ENCODE results near the gene UTP3. TPM values are rescaled to one million over a fixed set of nuclear protein-coding genes. Genes with fewer than 3 reads are reported as not detected.
"Not testable (repeated sequence)": the region's sequence is repeated elsewhere in the genome, so short reads cannot be mapped to it uniquely, and the experiment has no call there.

The UTP3 gene
- total RNA-seq, 1 donor from 2014 or later, result 10.8 TPM

DNA sequence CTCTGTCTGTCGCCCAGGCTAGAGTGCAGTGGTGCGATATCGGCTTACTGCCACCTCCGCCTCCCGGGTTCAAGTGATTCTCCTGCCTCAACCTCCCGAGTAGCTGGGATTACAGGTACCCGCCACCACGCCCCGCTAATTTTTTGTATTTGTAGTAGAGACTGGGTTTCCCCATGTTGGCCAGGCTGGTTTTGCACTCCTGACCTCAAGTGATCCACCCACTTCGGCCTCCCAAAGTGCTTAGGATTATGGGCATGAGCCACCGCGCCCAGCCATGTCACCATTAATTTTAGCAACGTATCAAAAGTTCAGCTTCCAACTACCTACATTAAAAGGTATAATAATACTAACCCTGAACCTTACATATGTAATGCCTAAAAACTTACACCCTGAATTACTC lies 940 bp upstream of the UTP3 start:
- peak in 1 of 2 donors; percentile 0 for DNase-seq (ENCODE audit: low read depth in 2 of 2)

DNA sequence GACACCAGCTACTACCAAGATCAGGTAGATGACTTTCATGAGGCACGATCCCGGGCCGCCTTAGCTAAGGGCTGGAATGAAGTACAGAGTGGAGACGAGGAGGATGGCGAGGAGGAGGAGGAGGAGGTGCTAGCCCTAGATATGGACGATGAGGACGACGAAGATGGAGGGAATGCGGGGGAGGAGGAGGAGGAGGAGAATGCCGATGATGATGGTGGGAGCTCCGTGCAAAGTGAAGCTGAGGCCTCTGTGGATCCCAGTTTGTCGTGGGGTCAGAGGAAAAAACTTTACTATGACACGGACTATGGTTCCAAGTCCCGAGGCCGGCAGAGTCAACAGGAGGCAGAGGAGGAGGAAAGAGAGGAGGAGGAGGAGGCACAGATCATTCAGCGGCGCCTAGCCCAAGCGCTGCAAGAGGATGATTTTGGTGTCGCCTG lies 481 bp downstream of the UTP3 start:
- DNase-seq (ENCODE audit: low read depth in 2 of 2), result no peak

DNA sequence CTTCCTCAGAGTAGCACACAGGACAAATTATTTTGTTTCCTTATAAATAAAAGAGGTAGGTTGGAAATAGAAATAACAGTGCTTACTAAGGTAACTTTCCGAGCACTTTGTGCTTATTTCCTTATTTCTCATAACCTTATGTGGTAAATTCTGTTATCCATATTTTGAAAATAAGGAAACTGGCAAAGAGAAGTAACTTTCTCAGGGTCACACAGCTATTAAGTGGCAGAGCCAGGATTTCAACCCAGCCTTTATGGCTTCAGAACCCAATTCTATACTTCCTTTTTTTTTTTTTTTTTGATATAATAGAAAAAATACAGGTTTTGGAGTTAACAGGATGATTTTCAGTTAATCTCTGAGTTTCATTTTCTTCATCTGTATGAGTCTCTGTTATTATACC lies 3.3 kb downstream of the UTP3 start:
- DNase-seq (ENCODE audit: low read depth in 2 of 2), result no peak

DNA sequence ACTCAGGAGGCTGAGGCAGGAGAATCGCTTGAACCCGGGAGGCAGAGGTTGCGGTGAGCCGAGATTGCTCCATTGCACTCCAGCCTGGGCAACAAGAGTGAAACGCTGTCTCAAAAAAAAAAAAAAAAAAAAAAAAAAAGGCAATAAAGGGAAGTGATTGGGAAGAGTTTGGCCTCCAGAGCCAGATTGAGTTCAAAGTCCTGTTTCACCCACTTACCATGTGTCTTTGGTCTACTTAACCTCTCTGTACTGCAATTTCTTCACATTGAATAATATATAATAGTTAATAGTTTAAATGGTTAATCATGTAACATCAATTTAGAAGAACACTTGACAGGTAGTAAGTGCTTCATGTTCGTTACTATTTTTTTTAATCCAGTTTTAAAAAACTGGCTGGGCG lies 6.3 kb downstream of the UTP3 start:
- DNase-seq (ENCODE audit: low read depth in 2 of 2), result not testable (repeated sequence)

DNA sequence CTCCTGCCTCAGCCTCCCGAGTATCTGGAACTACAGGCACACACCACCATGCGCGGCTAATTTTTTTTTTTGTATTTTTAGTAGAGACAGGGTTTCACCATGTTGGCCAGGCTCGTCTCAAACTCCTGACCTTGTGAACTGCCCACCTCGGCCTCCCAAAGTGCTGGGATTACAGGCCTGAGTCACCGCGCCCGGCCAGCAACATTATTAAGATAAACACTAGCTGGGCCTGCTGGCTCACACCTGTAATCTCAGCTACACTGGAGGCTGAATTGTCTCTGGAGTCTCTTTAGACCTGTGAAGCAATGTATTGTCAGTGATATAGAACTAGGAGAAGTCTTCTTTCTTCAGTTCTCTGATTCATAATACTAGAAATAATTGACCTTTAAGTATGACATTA lies 10.1 kb downstream of the UTP3 start:
- not testable (repeated sequence) for DNase-seq (ENCODE audit: low read depth in 2 of 2)

DNA sequence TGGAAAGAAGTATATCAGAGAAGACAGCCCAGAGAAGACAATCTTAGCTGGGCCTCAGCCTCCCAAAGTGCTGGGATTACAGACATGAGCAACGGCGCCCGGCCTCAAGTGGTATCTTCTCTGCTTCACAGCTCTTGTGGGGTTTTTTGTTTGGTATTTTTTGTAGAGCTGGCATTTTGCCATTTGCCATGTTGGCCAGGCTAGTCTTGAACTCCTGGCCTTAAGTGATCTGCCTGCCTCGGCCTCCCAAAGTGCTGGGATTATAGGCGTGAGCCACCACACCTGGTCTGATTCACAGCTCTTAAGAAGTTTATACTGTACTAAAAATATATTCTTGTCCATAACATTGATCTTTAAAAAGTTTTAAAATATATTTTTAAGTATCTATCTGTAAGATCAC lies 12.4 kb downstream of the UTP3 start:
- DNase-seq (ENCODE audit: low read depth in 2 of 2), result no peak

DNA sequence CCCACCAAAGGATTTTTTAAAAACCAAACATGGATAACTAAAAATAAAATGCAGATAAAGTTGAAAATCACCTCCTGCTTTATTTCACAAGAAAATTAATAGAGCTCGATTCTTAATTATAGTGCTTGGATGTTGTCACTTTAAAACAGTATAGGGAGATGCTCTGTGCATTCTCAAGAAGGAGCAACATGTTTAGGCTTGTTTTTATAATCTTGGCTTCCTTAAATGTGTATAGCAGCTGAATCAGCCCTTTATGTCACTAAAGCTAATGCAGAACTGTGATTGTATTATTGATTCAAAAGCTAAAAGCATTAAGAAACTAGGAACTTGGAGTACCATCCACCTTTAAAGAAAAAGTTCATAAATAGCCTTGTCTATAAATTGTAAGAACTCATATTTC lies 12.9 kb downstream of the UTP3 start:
- no peak for DNase-seq (ENCODE audit: low read depth in 2 of 2)

DNA sequence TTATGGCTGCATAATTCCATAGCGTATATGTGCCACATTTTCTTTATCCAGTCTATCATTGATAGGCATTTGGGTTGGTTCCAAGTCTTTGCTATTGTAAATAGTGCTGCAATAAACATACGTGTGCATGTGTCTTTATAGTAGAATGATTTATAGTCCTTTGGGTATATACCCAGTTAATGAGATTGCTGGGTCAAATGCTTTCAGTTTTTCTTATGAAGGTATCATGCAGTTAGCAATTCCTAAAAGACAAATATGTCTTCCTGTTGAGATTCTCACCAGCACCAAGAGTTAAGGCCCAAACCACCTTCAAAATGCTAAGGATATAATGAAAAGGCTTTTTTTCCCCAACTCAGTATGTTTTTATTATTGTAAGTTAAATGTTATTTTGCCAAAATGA lies 14.3 kb downstream of the UTP3 start:
- DNase-seq (ENCODE audit: low read depth in 2 of 2), result not testable (repeated sequence)

DNA sequence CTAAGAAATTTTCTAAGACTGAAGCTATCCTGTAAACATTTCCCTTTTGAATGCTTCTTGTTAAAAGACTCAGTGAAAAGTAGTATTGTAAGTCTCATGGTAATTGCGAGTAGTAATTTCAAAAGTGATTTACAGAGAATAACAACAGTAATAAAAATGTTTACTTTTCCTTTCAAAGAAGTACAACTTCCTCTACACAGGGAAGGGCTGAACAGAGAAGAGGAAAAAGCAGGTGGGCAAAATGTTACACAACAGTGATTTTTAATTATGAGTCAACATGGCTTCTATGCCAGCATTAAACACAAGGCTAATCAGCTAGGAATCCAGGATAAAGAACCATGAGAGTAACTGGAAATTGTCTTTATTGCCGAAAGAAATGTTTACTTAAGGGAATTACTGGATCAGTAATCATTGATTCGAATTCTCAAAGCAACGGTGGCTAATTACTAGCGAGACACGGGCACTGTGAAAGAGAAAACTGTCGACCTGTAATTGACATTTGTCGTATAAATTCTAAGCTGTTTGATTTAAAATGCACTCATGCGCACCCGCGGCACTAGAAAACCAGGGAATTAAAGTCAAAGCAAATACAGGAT lies 15.4 kb downstream of the UTP3 start:
- DNase-seq (ENCODE audit: low read depth in 2 of 2), result peak in 1 of 2 donors; percentile 26

DNA sequence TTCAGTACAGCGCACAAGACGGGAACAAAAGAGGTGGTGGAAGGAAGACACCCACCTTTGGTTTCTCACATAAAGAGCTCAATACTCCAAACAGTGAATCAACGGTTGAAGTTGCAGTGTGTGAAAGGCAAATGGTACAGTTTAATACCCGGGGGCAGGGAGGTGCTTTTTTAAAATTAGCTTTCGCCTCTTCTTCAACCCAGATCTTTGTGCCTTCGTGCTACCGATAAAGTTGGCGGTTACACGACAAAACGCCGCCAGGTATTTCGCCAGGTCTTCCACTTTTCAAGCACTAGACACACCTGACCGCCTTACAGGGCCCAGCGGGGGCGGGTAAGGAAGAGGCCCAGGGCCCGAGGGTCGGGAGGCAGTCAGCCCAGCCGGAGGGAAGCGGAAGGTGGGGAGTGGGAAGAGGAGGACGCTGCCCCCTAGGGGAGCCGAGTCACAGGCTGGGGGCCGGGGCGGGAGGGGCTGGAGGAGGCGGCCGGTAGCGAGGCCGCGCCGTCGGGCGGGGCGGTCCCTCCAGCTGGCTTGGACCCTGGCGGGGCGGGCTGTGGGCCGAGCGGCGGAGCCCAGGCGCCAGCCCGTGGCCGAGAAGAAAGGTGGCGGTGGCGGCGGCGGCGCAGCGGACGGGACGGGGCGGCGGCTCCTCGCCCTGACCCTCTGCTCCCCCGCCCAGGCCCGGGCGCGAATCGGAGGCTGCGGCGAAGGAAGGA lies 16.0 kb downstream of the UTP3 start:
- DNase-seq (ENCODE audit: low read depth in 2 of 2), result peak; percentile 53 to 86

DNA sequence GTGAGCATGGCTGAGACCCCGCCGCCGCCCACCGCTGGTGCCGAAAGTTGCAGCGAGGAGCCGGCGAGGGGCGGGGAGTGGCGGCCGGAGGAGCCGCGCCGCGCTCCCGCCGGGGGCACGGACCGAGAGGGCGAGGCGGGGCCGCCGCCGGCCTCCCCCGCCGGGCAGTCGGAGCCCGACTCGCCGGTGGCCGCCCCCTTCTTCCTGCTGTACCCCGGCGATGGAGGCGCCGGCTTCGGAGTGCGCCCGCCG lies 16.5 kb downstream of the UTP3 start:
- DNase-seq (ENCODE audit: low read depth in 2 of 2), result no peak

DNA sequence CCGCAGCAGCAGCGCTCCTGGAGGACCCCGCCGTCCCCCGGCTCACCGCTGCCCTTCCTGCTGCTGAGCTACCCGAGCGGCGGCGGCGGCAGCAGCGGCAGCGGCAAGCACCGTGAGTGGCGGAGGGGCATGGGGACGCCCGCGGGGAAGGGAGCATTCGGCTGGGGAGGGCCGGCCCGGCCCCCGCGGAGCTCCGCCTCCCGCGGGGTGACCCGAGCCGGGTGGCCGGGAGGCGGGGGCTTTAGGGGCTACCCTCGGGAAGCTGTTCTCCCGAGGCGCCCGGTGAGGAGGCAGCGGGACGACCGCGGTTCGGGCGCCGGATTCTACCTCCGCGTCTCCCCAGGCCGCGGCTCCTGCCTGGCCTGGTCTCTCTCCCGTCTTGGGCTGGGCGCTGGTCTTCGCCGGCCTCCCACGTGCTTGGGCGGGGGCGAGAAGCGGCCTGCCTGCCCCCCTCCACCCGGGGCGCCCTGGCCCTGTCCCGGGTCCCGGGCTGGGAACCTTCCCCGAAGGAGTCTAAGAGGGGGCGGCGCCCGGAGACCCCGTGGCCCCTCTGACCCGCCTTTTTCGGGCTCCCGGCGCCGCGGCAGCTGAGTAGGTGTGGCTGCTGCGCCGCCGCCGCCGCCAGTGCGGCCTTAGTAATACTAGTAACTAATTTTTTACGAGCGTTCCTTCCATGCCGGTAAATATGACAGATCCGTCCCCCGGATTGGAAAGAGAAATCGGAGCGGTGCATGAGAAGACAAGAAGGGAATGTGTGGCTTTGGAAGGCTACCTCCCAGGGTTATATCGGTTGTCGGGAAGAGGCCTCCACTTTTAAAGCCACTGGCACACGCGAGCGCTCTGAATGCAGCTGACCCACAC lies 17.1 kb downstream of the UTP3 start:
- peak in 1 of 2 donors; percentile 68 for DNase-seq (ENCODE audit: low read depth in 2 of 2)

DNA sequence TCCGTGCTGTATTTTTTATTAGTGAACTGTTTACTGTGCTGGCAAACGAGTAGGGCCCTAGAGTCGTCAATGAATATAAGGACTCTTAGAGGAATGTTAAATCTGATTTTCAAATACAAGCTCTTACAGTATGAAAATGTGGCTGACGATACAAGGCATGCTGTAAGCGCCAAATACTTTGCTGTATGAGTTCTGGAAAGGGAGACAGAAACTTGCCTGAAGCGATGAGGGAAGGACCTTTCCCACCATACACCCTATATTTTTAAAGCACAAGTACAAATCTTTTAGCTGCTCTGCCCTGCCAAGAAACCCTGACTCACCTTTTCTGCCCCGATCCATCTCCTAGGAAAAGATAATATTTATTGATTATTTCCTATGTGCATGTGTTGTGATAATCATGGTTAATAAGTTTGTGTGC lies 17.7 kb downstream of the UTP3 start:
- DNase-seq (ENCODE audit: low read depth in 2 of 2), result no peak

DNA sequence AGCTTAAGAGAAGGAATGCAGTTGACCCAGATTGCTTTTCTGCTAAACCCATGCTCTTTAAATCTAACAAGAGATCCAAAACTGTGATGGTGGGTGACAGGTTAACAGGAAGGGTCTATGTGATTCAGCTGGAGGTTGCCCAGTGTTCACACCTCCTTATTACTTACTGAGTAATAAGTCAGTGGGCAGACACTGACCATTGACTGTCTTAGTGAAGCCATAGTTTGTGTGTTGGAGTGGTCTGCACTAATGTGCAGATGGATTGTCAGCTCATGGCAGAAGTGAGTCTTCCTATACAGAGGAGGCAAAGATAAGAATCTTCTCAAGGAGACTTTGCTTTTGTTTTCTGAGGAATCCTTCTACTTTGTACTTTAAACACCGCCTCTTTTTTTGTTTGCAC lies 18.2 kb downstream of the UTP3 start:
- DNase-seq (ENCODE audit: low read depth in 2 of 2), result peak in 1 of 2 donors; percentile 29

DNA sequence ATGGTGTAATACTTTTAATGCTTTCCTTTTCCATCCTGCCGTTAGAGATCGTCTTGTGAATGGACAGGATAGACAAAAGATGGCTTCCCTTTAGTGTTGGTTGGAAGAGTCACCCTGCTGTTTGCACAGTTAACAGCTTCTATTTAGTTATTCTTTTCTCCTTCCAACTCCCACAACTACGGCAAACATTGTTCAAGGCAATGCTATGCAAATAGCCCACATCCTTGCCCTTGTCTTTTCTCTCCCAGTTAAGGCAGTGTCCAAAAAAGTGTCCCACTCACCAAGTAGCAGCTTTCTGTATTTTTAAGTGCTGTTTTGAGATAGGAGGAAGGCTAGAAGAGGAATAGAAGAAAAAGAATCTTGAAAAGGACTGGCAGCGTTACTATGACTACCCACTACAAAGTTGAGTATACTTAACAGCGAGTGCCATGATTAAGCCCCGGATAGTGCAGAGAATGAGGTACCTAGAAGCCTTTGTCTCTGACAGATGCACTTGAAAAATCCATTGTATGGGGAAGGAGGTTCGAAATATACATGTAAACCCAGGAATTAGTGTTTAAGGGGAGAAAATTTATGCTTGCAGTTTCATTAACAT lies 21.4 kb downstream of the UTP3 start:
- no peak for DNase-seq (ENCODE audit: low read depth in 2 of 2)

DNA sequence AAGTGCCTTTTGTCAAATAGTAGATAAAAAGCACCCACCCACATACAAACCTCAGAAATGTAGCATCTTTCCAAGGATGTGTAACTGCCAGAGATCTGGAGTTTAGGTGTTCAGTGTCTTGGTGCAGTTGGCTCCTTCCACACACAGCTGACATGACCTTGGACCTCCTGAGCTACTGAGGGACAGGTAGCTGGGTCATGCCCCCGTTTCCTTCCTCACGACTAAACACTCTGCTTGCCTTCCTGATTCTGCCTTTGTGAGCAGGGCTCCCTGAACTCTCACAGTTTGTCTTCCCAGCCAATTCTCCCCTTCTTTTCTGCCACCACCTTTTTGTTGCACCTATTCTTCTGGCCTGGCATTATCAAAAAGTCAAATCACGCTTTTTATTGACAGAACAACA lies 23.3 kb downstream of the UTP3 start:
- no peak for DNase-seq (ENCODE audit: low read depth in 2 of 2)

DNA sequence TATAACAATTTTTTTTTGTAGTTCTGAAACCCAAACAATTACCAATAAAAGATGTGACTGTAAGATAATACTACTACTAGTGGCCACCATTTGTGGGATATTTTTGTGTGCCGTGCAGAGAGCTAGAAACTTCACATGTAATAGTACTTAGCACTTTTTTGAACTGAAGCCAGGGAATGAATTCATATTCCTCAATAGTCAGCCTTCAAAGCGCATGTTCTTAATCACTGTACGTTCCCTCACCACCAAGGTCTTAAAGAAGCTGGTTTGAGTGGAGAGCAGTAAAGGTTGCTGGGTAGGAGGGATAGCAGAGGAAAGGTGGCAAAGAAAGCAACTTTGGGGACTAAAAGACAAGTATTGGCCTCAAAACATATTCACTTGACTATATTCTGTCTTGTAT lies 23.8 kb downstream of the UTP3 start:
- no peak for DNase-seq (ENCODE audit: low read depth in 2 of 2)

DNA sequence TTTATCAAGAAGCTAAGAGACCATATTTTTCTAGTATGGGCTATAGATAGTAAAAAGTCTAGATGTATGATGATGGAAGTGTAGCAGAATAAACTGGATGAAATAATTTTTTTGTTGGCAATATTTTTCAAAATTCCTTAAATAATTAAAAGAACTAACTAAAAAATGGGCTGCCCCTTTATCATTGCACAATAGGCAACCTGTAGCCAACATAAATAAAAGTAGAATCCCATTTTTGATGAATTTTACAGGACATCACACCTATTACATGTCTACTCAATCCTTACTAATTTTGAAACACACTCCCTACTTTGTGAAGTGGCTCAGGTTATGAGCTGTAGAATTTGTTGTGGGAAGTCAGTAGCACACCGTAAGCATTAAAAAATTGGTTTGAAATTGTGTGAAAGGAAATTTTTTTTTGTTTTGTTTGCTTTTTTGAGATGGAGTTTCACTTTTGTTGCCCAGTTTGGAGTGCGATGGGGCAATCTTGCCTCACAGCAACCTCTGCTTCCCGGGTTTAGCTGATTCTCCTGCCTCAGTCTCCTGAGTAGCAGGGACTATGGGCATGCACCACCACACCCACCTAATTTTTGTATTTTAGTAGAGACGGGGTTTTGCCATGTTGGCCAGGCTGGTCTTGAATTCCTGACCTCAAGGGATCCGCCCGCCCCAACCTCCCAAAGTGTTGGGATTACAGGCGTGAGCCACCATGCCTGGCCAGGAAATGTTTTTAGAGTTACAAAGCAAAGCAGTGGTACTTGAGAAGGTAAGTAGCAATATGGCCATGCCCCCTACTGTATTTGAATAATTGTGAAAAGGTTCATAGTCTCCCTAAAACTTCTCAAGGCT lies 24.5 kb downstream of the UTP3 start:
- no peak for DNase-seq (ENCODE audit: low read depth in 2 of 2)

DNA sequence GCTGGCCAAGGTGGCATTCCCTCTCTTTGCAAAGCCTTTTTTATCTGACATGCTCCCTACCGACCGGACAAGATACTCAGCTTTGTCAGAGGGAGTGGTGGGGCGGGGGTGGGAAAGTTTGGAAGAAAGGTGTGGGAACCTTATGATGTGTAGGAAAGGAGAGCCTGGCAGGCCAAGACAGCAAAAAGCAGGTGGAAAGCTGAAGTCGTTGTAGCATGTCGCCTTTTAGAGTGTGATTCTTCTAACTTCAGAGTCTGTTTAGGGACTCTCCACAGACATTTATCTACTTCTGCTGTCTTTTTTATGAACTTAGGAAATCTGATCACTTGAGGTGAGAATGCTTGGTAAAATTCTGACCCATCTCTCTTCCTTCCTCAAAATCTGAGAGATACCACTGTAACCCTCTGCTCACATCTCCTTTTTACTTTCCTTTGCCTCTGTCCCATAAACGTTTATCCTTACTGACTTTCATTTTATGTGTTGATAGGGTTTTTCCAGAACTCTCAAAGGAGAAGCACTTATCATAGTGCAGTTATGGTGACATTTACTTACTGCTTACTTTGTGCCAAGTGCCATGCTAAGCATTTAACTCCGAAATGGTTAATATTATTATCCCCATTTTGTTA lies 25.2 kb downstream of the UTP3 start:
- no peak for DNase-seq (ENCODE audit: low read depth in 2 of 2)

DNA sequence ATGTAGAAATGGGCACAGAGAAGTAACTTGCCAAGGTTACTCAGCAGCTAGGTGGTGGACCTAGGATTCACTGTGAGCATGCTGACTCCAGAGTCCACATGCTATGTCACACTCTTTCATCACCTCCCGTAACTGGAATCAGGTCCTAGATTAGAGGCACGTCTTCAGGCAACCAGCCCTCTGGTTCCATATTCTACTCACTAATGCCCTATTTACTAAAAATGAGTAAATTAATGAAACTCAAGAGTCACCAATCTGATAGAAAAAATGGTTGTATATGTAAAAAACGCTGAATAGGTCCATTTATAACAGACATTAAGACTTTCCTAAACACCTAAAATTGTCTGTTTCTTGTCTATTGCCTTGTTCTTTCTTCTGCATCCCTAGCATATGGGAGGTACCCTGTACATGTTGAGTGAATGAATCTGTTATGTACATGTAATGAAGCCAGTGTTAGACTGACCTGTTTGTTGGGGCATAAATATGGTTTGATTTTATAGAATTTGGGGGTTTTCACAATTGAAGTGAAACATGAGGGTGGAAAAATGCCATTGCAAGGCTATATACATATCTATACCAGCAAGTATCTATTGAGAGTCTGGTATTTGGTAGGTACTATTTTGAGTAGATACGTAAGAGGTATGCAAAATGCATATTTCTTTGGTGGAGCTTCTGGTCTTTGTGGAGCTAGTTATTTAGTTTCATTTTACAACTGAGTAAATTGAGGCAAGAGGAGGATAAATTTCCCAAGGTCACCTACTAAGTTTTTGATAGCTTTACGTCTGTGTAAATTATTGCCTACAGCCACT lies 26.0 kb downstream of the UTP3 start:
- DNase-seq (ENCODE audit: low read depth in 2 of 2), result no peak

Measured in dermis microvascular lymphatic vessel endothelial cell (primary cell).